Measurements from ENCODE around the gene MYH7B. TPM values are rescaled to one million over a fixed set of nuclear protein-coding genes. Genes with fewer than 3 reads are reported as not detected.

Gene MYH7B
- total and polyA plus RNA-seq, 2 donors (not counting 3 experiments of a cell fraction or from before 2014, with no cell fraction given): 0.03 TPM; not detected in 1

DNA sequence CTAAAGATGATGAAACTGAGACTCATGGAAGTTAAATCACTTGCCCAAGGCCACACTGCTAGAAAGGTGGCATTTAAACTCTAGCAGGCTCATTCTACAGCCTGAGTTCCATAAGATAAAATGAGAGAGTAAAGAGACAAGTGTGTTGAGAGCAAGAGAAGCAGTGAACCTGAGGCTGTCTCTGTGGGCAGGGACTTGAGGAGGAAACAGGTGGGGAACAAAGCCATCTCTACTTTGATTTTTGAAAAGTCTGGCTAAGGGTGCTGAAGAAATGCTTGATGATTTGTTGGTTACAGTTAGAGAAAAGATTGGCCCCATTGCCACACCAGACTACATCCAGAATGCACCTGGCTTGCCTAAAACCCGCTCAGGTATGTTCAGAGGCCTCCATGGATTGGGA, 29.1 kb upstream of the MYH7B start:
- H3K9me3 ChIP-seq (replicated peaks; ENCODE audit: control insufficient read depth, insufficient read depth, low read length): no peaks in the 10 kb centered on the region
- H3K4me1 ChIP-seq (ENCODE audit: control insufficient read depth, extremely low read depth, insufficient read depth, low read length): no peaks in the 10 kb centered on the region
- no peaks in the 10 kb centered on the region for H3K27me3 ChIP-seq (ENCODE audit: control insufficient read depth in 2 of 2, insufficient read depth in 2 of 2, low read length in 2 of 2)
- no peaks in the 10 kb centered on the region for H3K9me1 ChIP-seq (replicated peaks; ENCODE audit: control insufficient read depth, extremely low read depth, insufficient read depth, low read length)
- DNase-seq (ENCODE audit: low read depth, low spot score) (no peak), FAIRE-seq (no peak)
- H3K4me2 ChIP-seq (ENCODE audit: insufficient read depth, low read length): no peak overlapping the region
- no peaks in the 10 kb centered on the region for H4K20me1 ChIP-seq (replicated peaks; ENCODE audit: control insufficient read depth, extremely low read depth, insufficient read depth, low read length)
- dilution Hi-C loops (cut with MboI; ENCODE audit: extremely low pct_ligation_motif_present, low sequenced_read_pairs) (no loop called here), intact Hi-C loops (cut with micrococcal nuclease) (no loop called here)
- H2AFZ ChIP-seq (ENCODE audit: low read depth, low read length): no peak overlapping the region
- H3K36me3 ChIP-seq (ENCODE audit: control insufficient read depth in 2 of 2, extremely low read depth in 1 of 2, insufficient read depth in 2 of 2, low read length in 2 of 2): peaks cover 17 to 20% of the 10 kb centered on the region in 2 experiments
- no peak overlapping the region for H3K4me3 ChIP-seq (replicated peaks in 1 of 3; ENCODE audit: insufficient read depth in 1 of 3, low read depth in 1 of 3, low read length in 3 of 3)
- H3K79me2 ChIP-seq (ENCODE audit: control insufficient read depth, insufficient read depth, low read length): no peaks in the 10 kb centered on the region
- ChIA-PET POLR2A (no interaction called here), CTCF (no interaction called here)
- BruUV-seq (replicated peaks): no TSS peak
- no peak overlapping the region for H3K27ac ChIP-seq (ENCODE audit: insufficient read depth, low read depth, low read length)
- TF ChIP-seq GATA2 (IDR thresholded peaks at IDR 0.05; ENCODE audit: insufficient read depth, insufficient read length, low read depth, low read length) (no peak), FOS (IDR thresholded peaks at IDR 0.05; ENCODE audit: borderline replicate concordance, insufficient read depth, low read length) (no peak), JUN (IDR thresholded peaks at IDR 0.05; ENCODE audit: borderline replicate concordance, insufficient read depth, insufficient read length, low read depth) (no peak), EZH2 (IDR thresholded peaks at IDR 0.05; ENCODE audit: borderline replicate concordance, low read depth, low read length, severe bottlenecking) (no peak), POLR2A (IDR thresholded peaks at IDR 0.05; ENCODE audit: low read depth, low read length) (no peak), MYC (IDR thresholded peaks at IDR 0.05; ENCODE audit: low read depth, low read length) (no peak), POLR2AphosphoS5 (IDR thresholded peaks at IDR 0.05; ENCODE audit: insufficient read depth, low read depth, low read length) (no peak)
- TF ChIP-seq, protein P1, sequence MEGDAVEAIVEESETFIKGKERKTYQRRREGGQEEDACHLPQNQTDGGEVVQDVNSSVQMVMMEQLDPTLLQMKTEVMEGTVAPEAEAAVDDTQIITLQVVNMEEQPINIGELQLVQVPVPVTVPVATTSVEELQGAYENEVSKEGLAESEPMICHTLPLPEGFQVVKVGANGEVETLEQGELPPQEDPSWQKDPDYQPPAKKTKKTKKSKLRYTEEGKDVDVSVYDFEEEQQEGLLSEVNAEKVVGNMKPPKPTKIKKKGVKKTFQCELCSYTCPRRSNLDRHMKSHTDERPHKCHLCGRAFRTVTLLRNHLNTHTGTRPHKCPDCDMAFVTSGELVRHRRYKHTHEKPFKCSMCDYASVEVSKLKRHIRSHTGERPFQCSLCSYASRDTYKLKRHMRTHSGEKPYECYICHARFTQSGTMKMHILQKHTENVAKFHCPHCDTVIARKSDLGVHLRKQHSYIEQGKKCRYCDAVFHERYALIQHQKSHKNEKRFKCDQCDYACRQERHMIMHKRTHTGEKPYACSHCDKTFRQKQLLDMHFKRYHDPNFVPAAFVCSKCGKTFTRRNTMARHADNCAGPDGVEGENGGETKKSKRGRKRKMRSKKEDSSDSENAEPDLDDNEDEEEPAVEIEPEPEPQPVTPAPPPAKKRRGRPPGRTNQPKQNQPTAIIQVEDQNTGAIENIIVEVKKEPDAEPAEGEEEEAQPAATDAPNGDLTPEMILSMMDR (IDR thresholded peaks at IDR 0.05; ENCODE audit: extremely low read depth in 1 of 2, insufficient read depth in 1 of 2, low read depth in 1 of 2, low read length in 2 of 2): no peak
- TF ChIP-seq, protein P2, sequence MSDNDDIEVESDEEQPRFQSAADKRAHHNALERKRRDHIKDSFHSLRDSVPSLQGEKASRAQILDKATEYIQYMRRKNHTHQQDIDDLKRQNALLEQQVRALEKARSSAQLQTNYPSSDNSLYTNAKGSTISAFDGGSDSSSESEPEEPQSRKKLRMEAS (IDR thresholded peaks at IDR 0.05; ENCODE audit: insufficient read depth, insufficient read length): no peak
- H3K9ac ChIP-seq (replicated peaks; ENCODE audit: extremely low read depth, insufficient read depth, low read length): no peak overlapping the region
